GM12864 (cell line): ENCODE measurements around the gene GSDME.

ENCODE experiments used
- DNase-seq: peaks from one replicate; pipeline ENCODE4 v3.0.0-alpha.2; 2011; ENCODE audit warnings: low read depth
- H3K4me3 ChIP-seq: 2 replicates; pipeline ENCODE4 v1.5.1; 2011; ENCODE audit warnings: mild to moderate bottlenecking, low read depth, low read length, control low read depth
- CTCF ChIP-seq: IDR thresholded peaks from 2 replicates; pipeline ENCODE4 v1.5.1; 2011; ENCODE audit warnings: low read depth, mild to moderate bottlenecking, moderate library complexity, low read length, control low read depth, inconsistent platforms; ENCODE audit errors: missing control alignments

Gene GSDME

GRCh38 chr7:24773646-24774045 is 16.4 kb upstream of the GSDME start:
- TF ChIP-seq CTCF = no peak

GRCh38 chr7:24769851-24770250 is 12.6 kb upstream of the GSDME start:
- DNase-seq = no peak

More at GRCh38 chr7:24773646-24774045, 16.4 kb upstream of the GSDME start:
- no peak overlapping the region for H3K4me3 ChIP-seq
- DNase-seq = no peak

GRCh38 chr7:24769014-24769830 is 12.0 kb upstream of the GSDME start:
- no peak for TF ChIP-seq CTCF
- DNase-seq = no peak

More at GRCh38 chr7:24769851-24770250, 12.6 kb upstream of the GSDME start:
- no peak for TF ChIP-seq CTCF
- no peak overlapping the region for H3K4me3 ChIP-seq

GRCh38 chr7:24767878-24768569 is 10.8 kb upstream of the GSDME start:
- TF ChIP-seq CTCF = no peak
- no peak overlapping the region for H3K4me3 ChIP-seq
- DNase-seq = no peak

More at GRCh38 chr7:24769014-24769830, 12.0 kb upstream of the GSDME start:
- H3K4me3 ChIP-seq = no peak overlapping the region

GRCh38 chr7:24764972-24765744 is 7.9 kb upstream of the GSDME start:
- TF ChIP-seq CTCF = no peak
- DNase-seq = no peak
- no peak overlapping the region for H3K4me3 ChIP-seq

GRCh38 chr7:24764011-24764410 is 6.7 kb upstream of the GSDME start:
- TF ChIP-seq CTCF = no peak
- no peak overlapping the region for H3K4me3 ChIP-seq
- DNase-seq = no peak
